Measurements from ENCODE around the gene EIF2B5.
"Not testable (repeated sequence)": the region's sequence is repeated elsewhere in the genome, so short reads cannot be mapped to it uniquely, and the experiment has no call there.

Gene EIF2B5

DNA sequence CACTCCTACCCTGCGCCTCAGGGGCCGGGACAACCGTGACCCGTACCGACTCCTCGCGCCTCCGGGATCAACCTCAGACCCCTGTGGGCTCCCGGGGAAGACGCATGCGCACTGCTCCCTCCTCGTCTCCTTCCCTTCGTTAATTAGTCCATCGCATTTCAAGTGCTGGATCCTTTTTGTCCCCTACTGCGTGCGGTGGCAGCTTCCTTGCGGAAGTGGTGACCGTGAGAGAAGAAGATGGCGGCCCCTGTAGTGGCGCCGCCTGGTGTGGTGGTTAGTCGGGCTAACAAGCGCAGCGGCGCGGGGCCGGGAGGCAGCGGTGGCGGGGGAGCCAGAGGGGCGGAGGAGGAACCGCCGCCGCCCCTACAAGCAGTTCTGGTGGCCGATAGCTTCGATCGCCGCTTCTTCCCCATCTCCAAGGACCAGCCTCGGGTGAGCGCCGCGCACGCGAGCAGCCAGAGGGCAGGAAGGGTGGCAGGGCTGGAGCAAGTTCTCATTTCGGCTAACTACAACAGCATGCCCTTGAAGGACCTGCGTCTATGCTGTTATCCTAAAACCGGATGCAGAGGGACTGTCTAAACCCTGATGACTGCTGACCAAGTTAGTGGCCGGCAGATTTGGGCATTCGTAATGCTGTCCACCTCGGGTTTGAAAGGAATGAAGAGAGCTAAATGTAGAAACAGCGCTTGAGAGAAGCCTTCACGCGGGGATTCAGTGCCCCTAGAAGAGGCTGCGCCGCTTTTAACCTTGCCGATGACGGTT is at the start of gene EIF2B5:
EIF2B5 (plus strand) TSS at position 210 of the 762 bp plus-strand sequence; CDS start at position 238, 28 bp downstream.
- Mint-ChIP-seq H3K27me3 (ENCODE audit: low read depth) (peaks cover 10% of the 10 kb centered on the region), H3K36me3 (ENCODE audit: low read depth) (peaks cover 13% of the 10 kb centered on the region), H3K4me3 (peak within 1 kb of the TSS; percentile 93), H3K4me1 (ENCODE audit: low read depth) (peaks cover 26% of the 10 kb centered on the region), H3K9me3 (no peaks in the 10 kb centered on the region), H3K27ac (peak within 1 kb of the TSS; percentile 92)

GRCh38 chr3:184085389-184085852 is 49.7 kb upstream of the EIF2B5 start:
- Mint-ChIP-seq H3K4me3 (no peak overlapping the region), H3K27ac (peak overlapping the region; percentile 50), H3K9me3 (peaks cover 17% of the 10 kb centered on the region), H3K27me3 (ENCODE audit: low read depth) (no peaks in the 10 kb centered on the region), H3K36me3 (ENCODE audit: low read depth) (peaks cover 7% of the 10 kb centered on the region), H3K4me1 (ENCODE audit: low read depth) (peaks cover 9% of the 10 kb centered on the region)

- H3K27me3 Mint-ChIP-seq (ENCODE audit: low read depth), result peaks cover 4% of the 10 kb centered on the region
- no peaks in the 10 kb centered on the region for H3K36me3 Mint-ChIP-seq (ENCODE audit: low read depth)
- H3K4me1 Mint-ChIP-seq (ENCODE audit: low read depth), result no peaks in the 10 kb centered on the region
- no peak overlapping the region for H3K4me3 Mint-ChIP-seq
- no peak overlapping the region for H3K27ac Mint-ChIP-seq
- peaks cover 21% of the 10 kb centered on the region for H3K9me3 Mint-ChIP-seq
Observed at GRCh38 chr3:184092199-184092598, 43.0 kb upstream of the EIF2B5 start.

DNA sequence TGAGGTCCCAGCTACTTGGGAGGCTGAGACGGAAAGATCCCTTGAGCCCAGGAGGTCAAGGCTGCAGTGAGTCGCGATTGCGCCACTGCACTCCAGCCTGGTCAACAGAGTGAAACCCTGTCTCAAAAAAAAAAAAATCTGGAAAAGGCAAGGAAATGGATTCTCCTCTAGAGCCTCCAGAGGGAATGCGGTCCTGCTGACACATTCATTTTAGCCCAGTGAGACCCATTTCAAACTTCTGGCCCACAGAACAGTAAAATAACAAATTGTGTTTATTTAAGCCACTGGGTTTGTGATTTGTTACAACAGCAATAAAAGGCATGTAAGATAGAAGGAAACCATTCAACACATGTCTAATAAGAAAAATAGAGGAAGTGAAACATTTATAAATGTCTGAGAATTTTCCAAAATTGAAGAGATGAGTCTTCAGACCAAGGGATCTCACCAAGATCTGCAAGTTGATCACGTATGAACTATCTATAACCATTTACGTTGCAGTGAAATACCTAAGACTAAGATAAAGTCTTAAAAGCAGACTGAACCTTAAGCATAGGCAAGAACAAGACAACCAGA is 38.3 kb upstream of the EIF2B5 start, which contains the start of gene HTR3E:
HTR3E (plus strand) TSS at position 254 of the 573 bp plus-strand sequence. CDS start 466 bp downstream, outside the sequence.
- H3K36me3 Mint-ChIP-seq (ENCODE audit: low read depth), result no peaks in the 10 kb centered on the region
- no peaks in the 10 kb centered on the region for H3K4me1 Mint-ChIP-seq (ENCODE audit: low read depth)
- no peak within 1 kb of the TSS for H3K4me3 Mint-ChIP-seq
- peaks cover 12% of the 10 kb centered on the region for H3K9me3 Mint-ChIP-seq
- no peak within 1 kb of the TSS for H3K27ac Mint-ChIP-seq
- peaks cover 6% of the 10 kb centered on the region for H3K27me3 Mint-ChIP-seq (ENCODE audit: low read depth)

- Mint-ChIP-seq H3K4me3 (no peak overlapping the region), H3K4me1 (ENCODE audit: low read depth) (no peaks in the 10 kb centered on the region), H3K27me3 (ENCODE audit: low read depth) (peaks cover 6% of the 10 kb centered on the region), H3K27ac (no peak overlapping the region), H3K9me3 (peaks cover 6% of the 10 kb centered on the region), H3K36me3 (ENCODE audit: low read depth) (no peaks in the 10 kb centered on the region)
Observed at GRCh38 chr3:184097556-184097955, 37.6 kb upstream of the EIF2B5 start.

DNA sequence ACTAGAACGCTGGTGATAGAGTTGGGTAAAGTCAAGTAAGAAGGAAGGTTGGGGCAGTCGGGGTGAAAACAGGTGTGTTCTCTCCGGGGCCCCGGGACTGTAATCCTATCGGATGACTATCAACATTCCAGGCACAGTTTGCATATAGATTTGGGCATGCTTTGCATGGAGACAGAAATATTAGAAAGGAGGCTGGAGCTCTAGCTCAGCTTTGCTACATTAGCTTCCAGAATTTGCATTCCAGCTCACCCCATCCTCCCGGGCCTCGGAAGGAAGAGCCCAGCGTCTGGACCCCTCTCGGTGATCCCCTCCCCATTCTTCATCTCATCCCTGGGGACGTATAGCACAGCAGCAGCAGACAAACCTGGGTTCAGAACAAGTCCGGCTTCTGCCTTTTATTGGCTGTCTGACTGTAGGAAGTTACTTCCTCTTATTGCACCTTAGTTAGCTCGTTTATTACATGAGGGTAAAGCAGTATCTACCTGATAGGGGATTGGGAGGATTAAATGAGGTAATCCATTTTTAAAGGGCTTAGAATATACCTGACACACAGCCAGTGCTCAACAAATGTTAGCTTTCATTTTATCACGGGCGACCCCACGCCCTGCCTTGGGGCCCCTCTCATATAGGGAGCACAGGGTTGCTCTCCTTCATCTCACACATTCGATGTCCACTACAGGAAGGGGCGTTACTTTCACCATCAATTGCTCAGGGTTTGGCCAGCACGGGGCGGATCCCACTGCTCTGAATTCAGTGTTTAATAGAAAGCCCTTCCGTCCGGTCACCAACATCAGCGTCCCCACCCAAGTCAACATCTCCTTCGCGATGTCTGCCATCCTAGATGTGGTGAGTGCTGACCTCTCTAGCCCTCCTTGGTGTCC is 35.1 kb upstream of the EIF2B5 start:
- Mint-ChIP-seq H3K27ac (no peak overlapping the region), H3K9me3 (no peaks in the 10 kb centered on the region), H3K36me3 (ENCODE audit: low read depth) (no peaks in the 10 kb centered on the region), H3K4me1 (ENCODE audit: low read depth) (no peaks in the 10 kb centered on the region), H3K27me3 (ENCODE audit: low read depth) (peaks cover 6% of the 10 kb centered on the region), H3K4me3 (no peak overlapping the region)

DNA sequence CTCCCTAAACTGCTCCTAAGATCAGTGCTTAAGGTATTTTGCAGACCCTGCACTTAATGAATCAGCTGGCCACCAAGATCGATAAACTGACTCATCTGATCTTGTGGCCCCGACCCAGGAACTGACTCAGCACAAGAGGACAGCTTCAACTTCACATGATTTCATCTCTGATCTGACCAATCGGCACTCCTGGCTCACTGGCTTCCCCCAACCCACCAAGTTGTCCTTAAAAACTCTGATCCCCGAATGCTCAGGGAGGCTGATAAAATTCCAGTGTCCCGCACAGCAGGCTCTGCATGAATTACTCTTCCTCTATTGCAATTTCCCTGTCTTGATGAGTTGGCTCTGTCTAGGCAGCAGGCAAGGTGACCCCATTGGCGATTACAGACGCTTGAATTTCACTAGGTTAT is 24.8 kb upstream of the EIF2B5 start:
- no peaks in the 10 kb centered on the region for H3K9me3 Mint-ChIP-seq
- H3K27me3 Mint-ChIP-seq (ENCODE audit: low read depth), result peaks cover 9% of the 10 kb centered on the region
- no peaks in the 10 kb centered on the region for H3K36me3 Mint-ChIP-seq (ENCODE audit: low read depth)
- no peak overlapping the region for H3K27ac Mint-ChIP-seq
- H3K4me1 Mint-ChIP-seq (ENCODE audit: low read depth), result no peaks in the 10 kb centered on the region
- H3K4me3 Mint-ChIP-seq, result no peak overlapping the region

DNA sequence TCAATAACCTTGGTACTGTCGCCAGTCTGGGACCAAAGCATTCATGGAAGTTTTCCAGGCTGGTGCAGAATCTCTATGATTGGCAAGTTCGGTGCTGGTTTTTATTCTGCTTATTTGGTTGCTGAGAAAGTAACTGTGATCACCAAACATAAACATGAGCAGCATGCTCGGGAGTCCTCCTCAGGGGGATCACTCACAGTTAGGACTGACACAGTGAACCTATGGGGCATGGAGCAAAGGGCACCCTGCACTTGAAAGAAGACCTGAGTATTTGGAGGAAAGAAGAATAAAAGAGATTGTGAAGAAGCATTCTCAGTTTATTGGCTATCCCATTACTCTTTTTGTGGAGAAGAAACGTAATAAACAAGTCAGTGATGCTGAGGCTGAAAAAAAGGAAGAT is 19.1 kb upstream of the EIF2B5 start:
- Mint-ChIP-seq H3K36me3 (ENCODE audit: low read depth) (no peaks in the 10 kb centered on the region), H3K4me1 (ENCODE audit: low read depth) (no peaks in the 10 kb centered on the region), H3K9me3 (no peaks in the 10 kb centered on the region), H3K27ac (no peak overlapping the region), H3K27me3 (ENCODE audit: low read depth) (peaks cover 24% of the 10 kb centered on the region), H3K4me3 (no peak overlapping the region)

- H3K9me3 Mint-ChIP-seq, result no peaks in the 10 kb centered on the region
- no peak overlapping the region for H3K4me3 Mint-ChIP-seq
- no peaks in the 10 kb centered on the region for H3K36me3 Mint-ChIP-seq (ENCODE audit: low read depth)
- no peaks in the 10 kb centered on the region for H3K4me1 Mint-ChIP-seq (ENCODE audit: low read depth)
- H3K27me3 Mint-ChIP-seq (ENCODE audit: low read depth), result peaks cover 24% of the 10 kb centered on the region
- no peak overlapping the region for H3K27ac Mint-ChIP-seq
Observed at GRCh38 chr3:184117636-184118035, 17.5 kb upstream of the EIF2B5 start.

GRCh38 chr3:184121031-184121430 is 14.1 kb upstream of the EIF2B5 start:
- not testable (repeated sequence) for H3K4me1 Mint-ChIP-seq (ENCODE audit: low read depth); H3K36me3 Mint-ChIP-seq (ENCODE audit: low read depth); H3K4me3 Mint-ChIP-seq; H3K27ac Mint-ChIP-seq; H3K9me3 Mint-ChIP-seq
- peaks cover 13% of the 10 kb centered on the region for H3K27me3 Mint-ChIP-seq (ENCODE audit: low read depth)

- H3K4me3 Mint-ChIP-seq, result no peak overlapping the region
- H3K27me3 Mint-ChIP-seq (ENCODE audit: low read depth), result no peaks in the 10 kb centered on the region
- no peaks in the 10 kb centered on the region for H3K4me1 Mint-ChIP-seq (ENCODE audit: low read depth)
- no peak overlapping the region for H3K27ac Mint-ChIP-seq
- H3K36me3 Mint-ChIP-seq (ENCODE audit: low read depth), result no peaks in the 10 kb centered on the region
- H3K9me3 Mint-ChIP-seq, result no peaks in the 10 kb centered on the region
Observed at GRCh38 chr3:184126006-184126405, 9.2 kb upstream of the EIF2B5 start.

DNA sequence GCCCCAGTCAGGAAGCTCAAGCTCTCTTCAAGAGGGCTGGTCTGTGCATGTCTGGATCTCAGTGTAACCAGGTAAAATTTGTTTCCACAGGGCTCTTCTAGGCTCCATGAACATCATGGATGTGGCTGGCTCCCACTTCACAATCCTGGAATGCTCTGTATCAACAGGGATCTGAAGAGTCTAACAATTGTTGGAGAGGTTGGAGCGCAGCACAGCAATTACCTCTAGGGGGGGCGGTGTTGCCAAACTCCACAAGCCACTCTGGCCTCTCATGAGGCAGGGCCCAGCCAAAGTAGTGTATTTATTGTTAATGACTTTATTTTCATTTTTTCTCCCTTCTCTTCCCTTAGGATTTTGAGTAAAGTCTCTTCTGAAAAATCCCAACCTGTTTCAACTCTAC is 6.1 kb upstream of the EIF2B5 start:
- Mint-ChIP-seq H3K36me3 (ENCODE audit: low read depth) (no peaks in the 10 kb centered on the region), H3K4me3 (no peak overlapping the region), H3K27ac (no peak overlapping the region), H3K4me1 (ENCODE audit: low read depth) (peaks cover 3% of the 10 kb centered on the region), H3K9me3 (no peaks in the 10 kb centered on the region), H3K27me3 (ENCODE audit: low read depth) (peaks cover 10% of the 10 kb centered on the region)

GRCh38 chr3:184132945-184133344 is 2.2 kb upstream of the EIF2B5 start:
- H3K4me1 Mint-ChIP-seq (ENCODE audit: low read depth), result peaks cover 26% of the 10 kb centered on the region
- no peak overlapping the region for H3K4me3 Mint-ChIP-seq
- peaks cover 8% of the 10 kb centered on the region for H3K36me3 Mint-ChIP-seq (ENCODE audit: low read depth)
- no peak overlapping the region for H3K27ac Mint-ChIP-seq
- H3K9me3 Mint-ChIP-seq, result no peaks in the 10 kb centered on the region
- peaks cover 10% of the 10 kb centered on the region for H3K27me3 Mint-ChIP-seq (ENCODE audit: low read depth)

- peaks cover 9% of the 10 kb centered on the region for H3K36me3 Mint-ChIP-seq (ENCODE audit: low read depth)
- peak overlapping the region; percentile 93 for H3K4me3 Mint-ChIP-seq
- H3K4me1 Mint-ChIP-seq (ENCODE audit: low read depth), result peaks cover 26% of the 10 kb centered on the region
- peaks cover 10% of the 10 kb centered on the region for H3K27me3 Mint-ChIP-seq (ENCODE audit: low read depth)
- H3K9me3 Mint-ChIP-seq, result no peaks in the 10 kb centered on the region
- peak overlapping the region; percentile 92 for H3K27ac Mint-ChIP-seq
Observed at GRCh38 chr3:184133840-184134745, 1.1 kb upstream of the EIF2B5 start.

All from T-helper 1 cell treated with Interleukin-12 subunit alpha and Interleukin-12 subunit beta and Interleukin-4 antibody, amounts not matched to agents 30 μg/mL and 1 μg/mL, for 36 hours (primary cell).